Body of pancreas (tissue), 4 donors: ENCODE data around the gene SEMA4D.

Source experiments
- CTCF ChIP-seq, 7 experiments: fragments of 450-650 bp in 4 of 7; fragments of 200-600 bp in 3 of 7; sonication (generic) in 3 of 7; IDR thresholded peaks; one replicate each; pipeline ENCODE4 v1.5.1; 2016 to 2019; ENCODE audit warnings: antibody characterized with exemption in 7 of 7
- POLR2A ChIP-seq, 3 donors: fragments of 450-650 bp; IDR thresholded peaks; one replicate each; pipeline ENCODE4 v1.6.1; 2016; ENCODE audit warnings: antibody characterized with exemption in 3 of 3, mild to moderate bottlenecking in 2 of 3

- TF ChIP-seq CTCF (IDR thresholded peaks at IDR 0.05) (no peak), POLR2A (IDR thresholded peaks at IDR 0.05) (no peak)
These were observed 49.1 kb downstream of the SEMA4D start for GRCh38 chr9:89448821-89449220.
